NCI-H187 treated with DMSO at 0.1 percent for 48 hours (cell line): ENCODE data around the gene PRRG2.

ENCODE experiments used
- DNase-seq: peaks from one replicate; lab custom pipeline; 2025; lab: John Stamatoyannopoulos, UW

Gene PRRG2

DNA sequence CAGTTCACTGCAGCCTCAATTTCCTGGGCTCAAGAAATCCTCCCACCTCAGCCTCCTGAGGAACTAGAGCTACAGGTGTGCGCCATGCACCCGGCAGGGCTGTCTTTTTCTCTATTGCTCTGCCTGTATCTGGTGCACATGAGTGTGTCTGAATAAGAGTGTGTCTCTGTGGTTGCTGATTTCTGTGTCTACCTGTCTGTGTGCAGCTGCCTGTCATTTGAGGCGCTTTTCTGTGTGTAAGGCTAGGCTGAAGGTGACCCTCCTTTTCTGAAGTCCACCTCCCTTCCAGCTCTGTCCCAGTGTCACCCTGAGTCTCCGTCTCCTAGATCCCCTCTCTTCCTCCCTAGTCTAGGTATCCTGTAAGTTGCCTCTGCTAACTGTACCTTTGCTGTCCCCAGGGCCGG lies 8.4 kb downstream of the PRRG2 start:
- no peak for DNase-seq

DNA sequence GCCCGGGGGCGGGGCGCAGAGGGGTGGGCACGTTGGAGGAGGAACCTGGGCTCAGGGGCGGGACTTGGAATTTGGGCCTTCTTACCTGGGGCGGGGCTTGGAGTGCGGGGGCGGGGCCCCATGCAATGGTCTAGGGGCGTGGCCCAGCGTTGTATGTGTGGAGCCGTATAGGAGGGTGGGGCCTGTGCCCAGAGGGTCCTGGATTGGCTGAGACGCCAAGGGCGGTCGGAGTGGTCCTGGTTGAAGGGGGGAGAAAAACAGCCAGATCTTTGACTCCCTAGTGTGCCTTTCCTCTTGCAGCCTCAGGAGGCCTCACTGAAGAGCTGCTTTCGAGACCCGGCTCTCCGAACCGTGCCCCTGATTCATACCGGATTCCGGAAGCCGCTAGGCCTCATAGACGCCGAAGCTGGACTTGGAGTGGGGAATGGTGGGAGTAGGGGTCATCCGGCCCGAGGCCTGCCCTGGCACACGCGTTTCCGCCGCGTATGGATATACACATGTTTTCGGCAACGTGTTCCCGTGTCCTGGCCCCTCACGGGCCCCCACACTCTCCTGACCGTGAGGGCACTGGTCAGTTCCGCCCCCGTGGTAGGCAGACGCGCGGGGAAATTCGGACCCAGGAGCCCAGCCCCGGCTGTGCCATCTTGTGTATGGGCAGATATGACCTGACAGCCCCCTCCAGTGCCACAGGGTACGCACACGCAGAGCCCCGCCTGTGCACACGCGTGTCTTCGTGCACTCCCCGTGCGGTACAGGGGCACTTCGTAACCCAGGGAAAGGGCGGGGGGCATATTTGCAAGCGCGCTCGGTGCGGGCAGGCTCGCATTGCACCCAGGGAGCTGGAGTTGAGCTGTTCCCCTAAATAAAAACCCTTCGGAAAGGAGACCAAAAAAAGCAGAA lies 9.2 kb downstream of the PRRG2 start:
- peak; percentile 93 for DNase-seq

DNA sequence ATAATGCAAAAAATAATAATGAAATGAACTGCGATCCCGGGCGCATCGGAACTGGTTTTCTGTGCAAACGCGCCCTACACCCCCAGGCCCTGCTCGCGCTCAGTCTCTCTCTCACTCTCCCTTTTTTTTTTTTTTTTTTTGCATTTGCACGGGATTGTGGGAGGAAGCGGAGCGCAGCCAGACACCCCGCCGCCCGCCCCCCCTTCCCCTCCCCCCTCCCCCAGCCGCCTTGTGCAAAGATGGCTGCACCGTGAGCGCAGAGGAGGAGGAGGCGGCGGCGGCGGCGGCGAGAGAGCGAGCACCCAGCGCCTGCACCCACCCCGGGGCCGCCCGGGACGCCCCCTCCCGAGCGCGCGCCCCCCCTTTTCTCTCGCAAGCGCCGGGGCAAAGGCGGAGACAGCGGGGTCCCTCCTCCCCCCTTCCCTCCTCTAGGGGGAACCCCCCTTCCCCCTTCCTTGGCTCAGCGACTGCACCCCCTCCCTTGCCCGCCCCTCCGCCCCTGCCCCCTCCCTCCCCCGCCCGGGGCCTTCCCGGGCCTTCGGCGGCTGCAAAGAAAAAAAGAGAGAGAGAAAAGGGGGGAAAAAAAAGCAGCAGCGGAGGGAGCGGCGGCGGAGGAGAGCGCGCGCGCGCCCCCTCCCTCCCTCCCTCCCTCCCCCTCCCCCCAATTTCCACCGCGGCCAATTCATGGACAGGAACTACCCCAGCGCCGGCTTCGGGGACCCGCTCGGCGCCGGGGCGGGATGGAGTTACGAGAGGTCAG lies 10.0 kb downstream of the PRRG2 start, which contains the start of gene PRR12:
TSS of gene PRR12 (plus strand) at position 212 of the 760 bp plus-strand sequence. CDS start at position 685, 473 bp downstream.
- no peak for DNase-seq

DNA sequence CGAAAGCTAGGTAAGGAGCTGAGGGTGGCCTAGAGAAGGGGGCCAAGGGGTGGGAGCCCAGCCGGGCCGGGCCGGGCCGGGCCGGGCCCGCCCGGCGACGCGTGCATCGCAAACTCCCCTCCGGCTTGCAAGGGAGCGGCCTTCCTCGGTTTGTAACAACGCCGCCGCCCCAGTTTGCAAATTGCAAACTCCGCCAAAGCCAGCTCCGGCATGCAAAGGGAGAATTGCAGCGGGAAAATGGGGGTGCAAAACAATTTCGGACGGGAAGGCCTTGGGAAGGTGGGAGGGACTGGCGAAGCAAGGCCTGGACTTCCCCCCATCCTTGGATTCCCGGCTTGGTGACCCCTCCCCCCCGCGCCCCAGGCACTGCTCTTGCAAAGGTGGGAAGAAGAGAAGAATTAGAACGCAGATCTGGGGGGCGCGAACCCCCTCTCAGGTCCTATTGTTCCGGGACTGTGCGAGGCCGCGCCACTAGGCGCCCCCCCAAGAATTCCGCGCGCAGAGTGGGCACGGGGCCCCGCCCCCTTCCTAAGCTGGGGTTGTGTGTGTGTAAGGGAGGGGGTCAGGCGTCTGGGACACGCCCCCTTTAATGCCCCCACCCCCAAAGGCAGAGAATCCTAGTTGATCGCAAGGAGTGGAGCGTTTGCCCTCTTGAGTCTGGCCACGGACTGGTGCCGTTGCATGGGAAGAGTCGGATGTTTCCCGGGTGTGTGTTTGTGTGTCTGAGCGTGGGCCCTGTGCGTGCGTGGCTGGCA lies 10.8 kb downstream of the PRRG2 start:
- no peak for DNase-seq

DNA sequence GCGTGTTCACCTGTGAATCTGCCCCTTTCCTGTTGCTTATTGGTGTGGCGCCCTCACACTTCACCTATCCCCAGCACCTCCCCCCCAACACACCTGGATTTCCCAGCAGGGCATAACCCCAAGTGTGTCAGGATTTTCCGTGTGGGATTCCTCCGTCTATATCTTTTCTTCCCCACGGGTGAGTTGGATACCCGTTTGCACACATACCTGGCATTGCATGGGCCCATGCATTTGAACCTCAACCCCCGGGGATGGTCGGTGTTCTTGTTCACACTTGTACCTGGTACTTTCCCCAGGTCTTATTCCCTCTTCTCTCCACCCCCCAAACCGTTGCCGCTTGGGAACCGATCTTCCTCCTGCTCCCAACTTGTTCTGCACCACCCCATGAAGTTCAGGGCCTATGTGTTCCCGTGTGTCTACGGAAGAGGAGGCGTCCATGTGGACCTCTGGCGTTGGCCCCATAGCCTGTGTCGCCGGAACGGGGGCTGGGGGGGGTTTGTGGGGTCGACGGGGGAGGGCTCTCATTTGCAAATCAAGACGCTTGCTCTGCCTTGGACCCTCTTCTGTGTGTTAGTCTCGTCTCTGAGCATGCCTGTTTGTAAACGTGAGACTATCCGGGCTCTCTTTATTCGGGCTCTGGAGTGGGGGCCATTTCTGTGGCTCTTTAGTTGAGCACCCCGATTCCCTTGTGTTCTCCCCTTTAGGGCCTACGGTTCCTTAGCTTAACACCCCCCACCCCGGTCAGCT lies 11.5 kb downstream of the PRRG2 start:
- DNase-seq: no peak

DNA sequence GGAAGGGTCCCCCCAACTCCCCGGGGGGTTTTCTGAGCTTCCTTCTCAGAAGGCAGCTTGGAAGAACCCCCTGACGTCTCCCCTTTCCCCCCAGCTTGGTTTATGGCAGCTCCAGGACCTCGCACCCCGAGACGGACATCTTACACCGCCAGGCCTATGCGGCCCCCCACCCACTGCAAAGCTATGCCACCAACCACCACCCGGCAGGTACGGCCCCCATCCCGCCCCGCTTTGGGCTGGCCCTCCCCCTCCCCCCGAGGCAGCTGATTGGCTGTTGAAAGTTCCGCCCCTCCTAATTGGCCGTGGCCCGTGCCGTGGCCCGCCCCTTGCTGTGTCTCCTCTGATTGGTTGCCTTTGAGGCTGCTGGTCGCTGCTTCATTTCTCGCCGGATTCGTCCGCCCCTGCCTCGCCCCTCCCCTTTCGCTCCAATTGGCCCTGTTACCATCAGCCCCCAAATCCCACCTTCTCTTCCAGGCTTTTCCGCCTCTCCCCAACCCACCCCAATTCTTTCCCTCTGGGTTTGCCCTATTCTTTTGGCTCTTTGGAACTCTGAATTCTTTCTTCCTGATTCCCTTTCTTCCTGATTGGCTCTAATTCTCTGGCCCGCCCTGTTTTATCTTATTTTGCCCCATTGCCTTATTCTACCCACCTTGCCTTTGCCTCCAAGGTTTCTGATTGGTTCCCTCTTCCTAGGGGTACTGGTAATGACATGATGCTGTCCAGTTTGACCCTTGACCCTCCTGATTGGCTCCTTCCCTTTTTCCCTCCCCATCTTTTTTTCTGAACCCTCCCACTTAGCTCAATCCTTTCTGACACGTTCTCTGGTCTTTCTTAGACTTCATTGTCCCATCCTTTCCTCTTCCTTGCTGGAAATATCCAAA lies 12.4 kb downstream of the PRRG2 start:
- DNase-seq: peak; percentile 78

DNA sequence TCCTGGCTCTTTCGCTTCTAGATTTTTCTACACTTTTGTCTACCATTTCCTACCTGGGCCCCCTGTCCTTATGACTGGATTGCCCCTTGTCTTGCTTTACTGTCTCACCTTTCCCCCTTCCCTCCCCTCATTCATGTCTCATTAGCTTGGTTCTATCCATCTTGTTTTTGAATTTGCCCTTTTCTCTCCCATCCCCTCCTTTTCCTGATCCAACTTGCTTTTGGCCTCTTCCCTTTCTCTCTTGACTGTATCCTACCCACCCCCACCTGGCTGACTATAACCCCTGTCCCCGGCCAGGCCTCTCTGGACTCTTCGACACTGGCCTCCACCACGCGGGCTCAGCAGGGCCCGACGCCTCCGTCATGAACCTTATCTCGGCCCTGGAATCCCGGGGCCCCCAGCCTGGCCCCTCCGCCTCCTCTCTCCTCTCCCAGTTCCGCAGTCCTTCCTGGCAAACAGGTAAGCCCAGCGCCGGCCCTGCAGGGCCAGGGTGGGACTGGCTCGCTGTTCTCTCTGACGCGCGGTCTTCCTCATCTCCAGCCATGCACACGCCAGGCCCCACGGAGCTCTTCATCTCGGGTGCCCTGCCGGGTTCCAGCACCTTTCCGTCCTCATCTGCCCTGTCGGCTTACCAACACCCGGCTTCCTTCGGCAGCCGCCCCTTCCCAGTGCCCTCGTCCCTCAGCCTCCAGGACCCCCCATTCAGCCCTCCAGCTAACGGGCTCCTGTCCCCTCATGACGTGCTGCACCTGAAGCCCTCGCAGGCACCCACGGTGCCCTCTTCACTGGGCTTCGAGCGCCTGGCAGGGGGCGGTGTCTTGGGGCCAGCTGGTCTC lies 13.3 kb downstream of the PRRG2 start:
- DNase-seq: no peak

DNA sequence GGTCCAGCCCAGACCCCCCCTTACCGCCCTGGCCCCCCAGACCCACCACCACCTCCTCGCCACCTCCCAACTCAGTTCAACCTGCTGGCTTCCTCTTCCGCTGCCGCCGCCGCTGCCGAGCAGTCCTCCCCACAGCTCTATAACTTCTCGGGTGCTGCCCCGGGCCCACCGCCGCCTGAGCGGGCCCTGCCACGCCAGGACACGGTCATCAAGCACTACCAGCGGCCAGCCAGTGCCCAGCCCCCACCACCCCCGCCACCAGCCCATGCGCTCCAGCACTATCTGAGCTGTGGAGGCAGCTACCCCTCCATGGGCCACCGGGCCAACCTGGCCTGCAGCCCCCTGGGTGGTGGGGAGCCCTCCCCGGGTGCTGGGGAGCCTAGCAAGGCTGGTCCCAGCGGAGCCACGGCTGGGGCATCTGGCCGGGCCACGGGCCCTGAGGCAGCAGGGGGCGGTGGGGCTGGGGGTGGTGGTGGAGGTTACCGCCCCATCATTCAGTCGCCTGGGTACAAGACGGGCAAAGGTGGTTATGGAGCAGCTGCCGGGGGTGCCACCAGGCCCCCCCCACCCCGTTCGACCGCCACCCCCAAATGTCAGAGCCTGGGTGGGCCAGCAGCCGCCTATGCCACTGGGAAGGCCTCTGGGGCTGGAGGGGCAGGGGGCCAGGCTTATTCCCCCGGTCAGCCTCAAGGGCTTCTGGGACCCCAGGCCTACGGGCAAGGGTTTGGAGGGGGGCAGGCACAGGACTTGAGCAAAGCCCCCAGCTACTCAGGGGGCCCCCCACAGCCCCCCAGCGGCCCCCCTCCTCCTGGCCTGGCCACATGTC lies 14.1 kb downstream of the PRRG2 start:
- DNase-seq: no peak

DNA sequence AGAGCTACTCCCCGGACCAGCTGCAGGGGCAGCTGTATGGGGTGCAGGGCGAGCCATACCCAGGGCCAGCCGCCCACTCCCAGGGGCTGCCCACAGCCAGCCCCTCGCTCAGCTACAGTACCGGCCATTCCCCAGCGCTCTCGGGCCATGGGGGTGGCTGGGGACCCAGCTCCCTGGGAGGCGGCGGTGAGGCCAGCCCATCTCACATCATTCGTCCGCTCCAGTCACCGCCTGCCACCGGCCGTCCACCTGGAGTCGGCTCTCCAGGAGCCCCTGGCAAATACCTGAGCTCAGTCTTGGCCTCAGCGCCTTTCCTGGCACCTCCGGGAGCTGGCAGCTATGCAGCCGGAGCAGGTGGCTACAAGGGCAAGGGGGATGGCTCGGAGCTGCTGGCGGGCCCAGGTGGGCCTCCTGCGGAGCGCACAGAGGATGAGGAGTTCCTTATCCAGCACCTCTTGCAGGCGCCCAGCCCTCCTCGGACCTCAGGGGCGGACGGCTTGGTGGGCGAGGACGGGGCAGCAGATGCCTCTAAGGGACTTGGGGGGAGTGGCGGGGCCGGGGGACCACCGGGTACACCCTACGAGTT lies 14.8 kb downstream of the PRRG2 start:
- DNase-seq: no peak

DNA sequence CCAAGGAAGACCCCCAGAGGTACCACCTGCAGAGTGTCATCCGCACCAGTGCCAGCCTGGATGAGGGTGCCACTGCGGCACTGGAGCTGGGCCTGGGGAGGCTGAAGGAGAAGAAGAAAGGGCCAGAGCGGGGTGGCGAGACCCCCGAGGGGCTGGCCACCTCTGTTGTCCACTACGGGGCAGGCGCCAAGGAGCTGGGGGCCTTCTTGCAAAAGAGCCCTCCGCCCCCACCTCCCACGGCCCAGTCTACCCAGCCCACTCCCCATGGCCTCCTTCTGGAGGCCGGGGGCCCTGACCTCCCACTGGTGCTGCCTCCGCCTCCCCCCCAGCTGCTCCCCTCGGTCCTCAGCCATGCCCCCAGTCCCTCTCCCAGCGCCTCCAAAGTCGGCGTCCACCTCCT lies 15.3 kb downstream of the PRRG2 start:
- DNase-seq: no peak

DNA sequence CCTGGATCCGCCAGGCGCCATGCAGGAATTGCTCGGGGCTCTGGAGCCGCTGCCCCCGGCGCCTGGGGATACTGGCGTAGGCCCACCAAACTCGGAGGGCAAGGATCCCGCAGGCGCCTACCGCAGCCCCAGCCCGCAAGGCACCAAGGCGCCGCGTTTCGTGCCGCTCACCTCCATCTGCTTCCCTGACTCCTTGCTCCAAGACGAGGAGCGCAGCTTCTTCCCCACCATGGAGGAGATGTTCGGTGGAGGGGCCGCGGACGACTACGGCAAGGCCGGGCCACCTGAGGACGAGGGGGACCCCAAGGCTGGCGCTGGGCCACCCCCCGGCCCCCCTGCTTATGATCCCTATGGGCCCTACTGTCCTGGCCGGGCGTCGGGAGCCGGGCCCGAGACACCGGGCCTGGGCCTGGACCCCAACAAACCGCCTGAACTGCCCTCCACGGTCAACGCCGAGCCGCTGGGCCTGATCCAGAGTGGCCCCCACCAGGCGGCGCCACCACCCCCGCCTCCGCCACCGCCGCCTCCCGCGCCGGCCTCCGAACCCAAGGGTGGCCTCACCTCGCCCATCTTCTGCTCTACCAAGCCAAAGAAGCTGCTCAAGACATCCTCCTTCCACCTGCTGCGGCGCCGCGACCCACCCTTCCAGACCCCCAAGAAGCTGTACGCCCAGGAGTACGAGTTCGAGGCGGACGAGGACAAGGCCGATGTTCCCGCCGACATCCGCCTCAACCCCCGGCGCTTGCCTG lies 16.0 kb downstream of the PRRG2 start:
- DNase-seq: no peak

DNA sequence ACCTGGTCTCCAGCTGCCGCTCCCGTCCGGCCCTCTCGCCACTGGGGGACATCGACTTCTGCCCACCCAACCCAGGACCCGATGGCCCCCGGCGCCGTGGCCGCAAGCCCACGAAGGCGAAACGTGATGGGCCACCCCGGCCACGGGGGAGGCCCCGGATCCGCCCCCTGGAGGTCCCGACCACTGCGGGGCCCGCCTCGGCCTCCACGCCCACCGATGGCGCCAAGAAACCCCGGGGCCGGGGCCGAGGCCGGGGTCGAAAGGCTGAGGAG lies 16.5 kb downstream of the PRRG2 start:
- no peak for DNase-seq

DNA sequence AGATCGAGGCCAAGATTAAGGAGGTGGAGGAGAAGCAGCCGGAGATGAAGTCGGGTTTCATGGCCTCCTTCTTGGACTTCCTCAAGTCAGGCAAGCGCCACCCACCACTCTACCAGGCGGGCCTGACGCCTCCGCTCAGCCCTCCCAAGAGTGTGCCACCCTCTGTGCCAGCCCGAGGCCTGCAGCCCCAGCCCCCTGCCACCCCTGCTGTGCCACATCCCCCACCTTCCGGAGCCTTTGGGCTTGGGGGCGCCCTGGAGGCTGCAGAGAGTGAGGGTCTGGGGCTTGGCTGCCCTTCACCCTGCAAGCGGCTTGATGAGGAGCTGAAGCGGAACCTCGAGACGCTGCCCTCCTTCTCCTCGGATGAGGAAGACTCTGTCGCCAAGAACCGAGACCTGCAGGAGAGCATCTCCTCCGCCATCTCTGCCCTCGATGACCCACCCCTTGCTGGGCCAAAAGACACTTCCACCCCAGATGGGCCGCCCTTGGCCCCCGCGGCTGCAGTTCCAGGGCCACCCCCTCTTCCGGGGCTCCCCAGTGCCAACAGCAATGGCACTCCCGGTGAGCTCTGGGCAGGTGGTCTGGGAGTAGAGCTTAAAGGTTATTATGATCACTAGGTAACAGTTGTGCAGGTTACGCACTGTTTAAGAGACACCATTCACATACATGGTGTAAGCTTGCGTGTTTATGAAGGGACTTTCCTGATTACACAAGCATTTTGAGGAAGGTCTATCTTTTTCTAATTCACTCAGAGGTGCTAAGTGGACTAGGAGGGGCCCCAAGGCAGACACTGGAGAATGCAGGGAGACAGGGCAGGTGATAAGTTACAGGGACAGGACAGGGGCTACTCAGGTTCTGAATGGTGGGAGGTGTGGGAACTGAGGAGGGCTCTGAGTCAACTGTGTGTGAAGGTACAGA lies 18.5 kb downstream of the PRRG2 start:
- no peak for DNase-seq

DNA sequence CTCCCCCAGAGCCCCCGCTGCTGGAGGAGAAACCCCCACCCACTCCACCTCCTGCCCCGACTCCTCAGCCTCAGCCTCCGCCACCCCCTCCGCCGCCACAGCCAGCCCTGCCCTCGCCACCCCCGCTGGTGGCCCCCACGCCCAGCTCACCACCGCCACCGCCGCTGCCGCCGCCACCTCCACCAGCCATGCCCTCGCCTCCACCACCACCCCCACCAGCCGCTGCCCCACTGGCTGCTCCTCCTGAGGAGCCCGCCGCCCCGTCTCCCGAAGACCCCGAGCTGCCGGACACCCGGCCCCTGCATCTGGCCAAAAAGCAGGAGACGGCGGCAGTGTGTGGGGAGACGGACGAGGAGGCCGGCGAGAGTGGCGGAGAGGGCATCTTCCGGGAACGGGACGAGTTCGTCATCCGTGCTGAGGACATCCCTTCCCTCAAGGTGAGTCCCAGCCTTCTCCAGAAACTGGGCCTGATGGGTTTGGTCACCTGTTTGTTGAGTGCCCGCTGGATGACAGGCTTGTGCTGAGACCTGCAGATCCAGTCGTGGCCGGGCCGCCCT lies 20.4 kb downstream of the PRRG2 start:
- no peak for DNase-seq

DNA sequence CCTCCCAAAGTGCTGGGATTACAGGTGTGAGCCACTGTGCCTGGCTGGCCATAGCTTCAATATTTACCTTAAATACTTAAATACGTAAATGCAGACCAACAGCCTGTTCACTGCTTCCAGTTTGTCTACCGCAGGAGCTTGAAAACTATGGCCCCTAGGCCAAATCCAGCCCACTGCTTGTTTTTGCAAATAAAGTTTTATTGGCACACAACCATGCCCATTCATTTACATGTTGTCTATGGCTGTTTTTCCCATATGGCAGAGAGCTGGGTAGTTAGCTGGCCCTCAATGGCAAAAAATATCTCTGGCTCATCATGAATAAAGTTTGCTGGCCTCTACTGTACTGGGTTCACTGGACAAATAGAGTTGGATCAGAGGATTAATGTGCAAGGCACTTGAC lies 21.7 kb downstream of the PRRG2 start:
- no peak for DNase-seq

DNA sequence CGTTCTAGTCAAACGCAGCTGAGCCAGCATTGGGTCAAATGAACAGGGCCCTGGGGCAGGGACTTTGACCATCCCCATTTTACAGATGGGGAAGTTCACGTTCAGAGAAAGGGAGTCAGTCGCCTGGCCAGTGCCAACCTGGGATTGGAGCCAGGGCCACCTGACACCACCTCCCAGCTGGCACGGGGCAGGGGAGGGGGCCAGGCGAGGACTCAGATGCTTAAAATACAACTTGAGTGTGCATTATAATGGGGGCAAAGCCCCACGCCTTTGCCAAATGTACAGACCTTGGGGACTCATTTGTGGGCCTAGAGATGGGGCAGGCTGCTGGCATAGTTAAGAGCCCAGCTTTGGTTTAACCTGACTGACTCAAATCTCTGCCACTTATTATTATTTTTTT lies 24.5 kb downstream of the PRRG2 start:
- DNase-seq: no peak
